ENCODE measurements around the gene PTGIS.

GRCh38 chr20:49482173-49482572, 85.8 kb downstream of the PTGIS start:
- TF ChIP-seq FOXM1 (IDR thresholded peaks at IDR 0.05; ENCODE audit: borderline replicate concordance) (no peak), ZNF384 (IDR thresholded peaks at IDR 0.05) (no peak), HDGF (IDR thresholded peaks at IDR 0.05; ENCODE audit: borderline replicate concordance) (no peak), TARDBP (IDR thresholded peaks at IDR 0.05) (no peak), NFRKB (IDR thresholded peaks at IDR 0.05) (no peak), ARNT (IDR thresholded peaks at IDR 0.05) (no peak), SP1 (IDR thresholded peaks at IDR 0.05) (no peak), PKNOX1 (IDR thresholded peaks at IDR 0.05) (no peak), BHLHE40 (IDR thresholded peaks at IDR 0.05; ENCODE audit: borderline replicate concordance) (no peak), SUZ12 (IDR thresholded peaks at IDR 0.05) (no peak), FOXA1 (IDR thresholded peaks at IDR 0.05) (no peak)

Measured in HEK293T (cell line).